ENCODE results near the gene PTPRD. TPM values are rescaled to one million over a fixed set of nuclear protein-coding genes. Genes with fewer than 3 reads are reported as not detected.
A peak's percentile ranks its signal among the peaks of the same experiment; 100 is the strongest.

The PTPRD gene
- polyA plus RNA-seq (ENCODE audit: insufficient read length) = 145 TPM
- long read RNA-seq, donor 1, partial matches to known transcripts = 14 of 15 reads
- long read RNA-seq, donor 1, other reads (novel, unspliced or antisense) = 0 of 15 reads
- long read RNA-seq, donor 2, partial matches to known transcripts = 10 of 20 reads
- long read RNA-seq, donor 2, other reads (novel, unspliced or antisense) = 9 of 20 reads
- long read RNA-seq, donor 3 = 0 reads
- long read RNA-seq, donor 4 = 0 reads
- long read RNA-seq, donor 5 = 0 reads
- long read RNA-seq, donor 6, partial matches to known transcripts = 19 of 21 reads
- long read RNA-seq, donor 6, other reads (novel, unspliced or antisense) = 0 of 21 reads
- long read RNA-seq, donor 7 = 0 reads
- long read RNA-seq, donor 8, partial matches to known transcripts = 0 of 5 reads
- long read RNA-seq, donor 8, other reads (novel, unspliced or antisense) = 5 of 5 reads

DNA sequence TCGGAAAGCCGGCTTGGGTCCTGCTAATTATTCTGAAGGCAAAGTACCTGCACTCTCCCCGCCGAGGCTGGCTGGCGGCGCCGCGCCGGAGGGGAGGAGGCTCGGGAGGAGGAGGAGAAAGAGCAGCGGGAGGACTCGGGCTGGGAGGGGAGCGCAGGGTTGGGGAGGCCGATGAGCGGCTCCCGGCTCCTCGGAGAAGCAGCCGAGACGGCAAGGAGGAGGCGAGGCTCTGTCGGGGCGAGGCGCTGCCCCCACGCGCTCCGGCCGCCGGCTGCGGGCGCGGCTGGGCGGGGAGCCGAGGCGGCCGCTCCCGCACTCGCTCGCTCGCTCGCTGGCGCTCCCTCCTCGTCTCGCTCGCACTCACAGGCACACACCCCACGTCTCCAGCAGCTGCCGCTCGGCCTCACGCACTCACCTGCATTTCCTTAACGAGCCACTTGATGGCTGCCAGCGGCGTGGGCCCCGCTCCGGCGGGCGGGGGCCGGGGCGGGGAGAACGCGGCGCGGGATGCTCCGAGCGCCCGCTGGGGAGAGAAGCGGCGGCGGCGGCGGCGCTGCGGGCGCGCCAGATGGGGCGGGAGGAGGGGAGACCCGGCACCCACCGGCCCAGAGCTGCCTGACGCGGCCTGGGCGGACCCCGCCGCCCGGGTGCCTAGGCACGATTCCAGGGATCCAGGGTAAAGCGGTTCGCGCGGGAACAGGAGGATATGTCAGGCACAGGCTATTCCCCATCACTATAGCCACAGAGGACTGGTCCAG, at the start of gene PTPRD:
PTPRD (minus strand) TSS at position 362 of the 758 bp plus-strand sequence.
- DNase-seq = peak; percentile 38

DNA sequence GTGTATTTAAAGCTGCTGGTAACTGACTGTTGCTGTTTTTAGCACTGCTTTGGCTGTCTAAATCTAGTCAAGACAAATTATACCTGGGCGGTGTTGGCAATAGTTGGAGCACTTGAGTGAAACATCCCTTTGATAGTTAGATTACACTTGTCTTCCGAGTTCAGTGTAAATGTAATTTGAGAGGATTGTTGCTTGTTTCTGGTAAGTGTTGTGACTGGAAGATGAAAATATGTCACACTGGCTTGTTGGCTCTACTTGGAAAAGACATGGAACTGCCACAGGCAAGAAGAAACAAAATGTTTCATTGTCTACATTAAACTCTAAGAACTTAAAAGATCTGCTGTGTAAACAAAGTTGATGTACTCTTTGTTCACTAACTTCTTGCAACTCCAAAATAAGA, 49.2 kb upstream of the PTPRD start:
- DNase-seq = peak; percentile 2

DNA sequence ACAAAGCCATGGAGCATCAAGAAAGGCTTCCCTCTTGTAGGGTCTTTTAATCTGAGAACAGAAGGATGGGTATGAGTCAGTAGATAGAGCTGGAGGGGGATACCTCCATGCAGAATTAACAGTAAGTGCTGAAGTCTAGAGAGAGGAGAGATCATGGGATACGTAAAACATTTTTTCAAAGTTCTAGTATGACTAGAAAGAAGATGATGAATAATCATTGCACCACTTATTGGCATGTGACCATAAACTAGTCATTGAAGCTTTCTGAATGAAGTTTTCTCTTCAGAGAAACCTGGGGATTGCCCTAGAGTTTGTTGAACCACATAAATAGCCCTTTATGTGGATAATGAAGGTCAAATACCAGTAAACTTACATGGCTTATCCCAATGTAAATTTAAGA, 48.6 kb upstream of the PTPRD start:
- no peak for DNase-seq

DNA sequence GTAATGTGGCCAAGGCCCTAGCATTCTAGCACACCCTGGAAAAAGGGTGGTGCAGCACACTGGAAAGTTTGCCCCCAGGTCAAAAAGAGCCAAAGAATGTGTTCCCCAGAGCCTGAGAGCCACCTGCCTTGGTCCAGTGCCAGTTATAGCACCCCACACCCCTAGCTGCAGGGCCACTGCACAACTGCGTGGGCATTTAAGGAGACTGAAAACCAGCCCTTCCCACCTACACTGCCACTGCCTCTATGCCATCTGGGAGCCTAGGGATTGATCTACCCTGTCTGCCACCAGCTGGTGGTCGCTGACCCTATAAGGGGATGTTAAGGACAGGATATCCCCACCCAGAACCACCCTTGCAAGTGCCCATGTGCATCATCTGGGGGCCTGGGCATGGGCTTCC, 38.2 kb upstream of the PTPRD start:
- no peak for DNase-seq

DNA sequence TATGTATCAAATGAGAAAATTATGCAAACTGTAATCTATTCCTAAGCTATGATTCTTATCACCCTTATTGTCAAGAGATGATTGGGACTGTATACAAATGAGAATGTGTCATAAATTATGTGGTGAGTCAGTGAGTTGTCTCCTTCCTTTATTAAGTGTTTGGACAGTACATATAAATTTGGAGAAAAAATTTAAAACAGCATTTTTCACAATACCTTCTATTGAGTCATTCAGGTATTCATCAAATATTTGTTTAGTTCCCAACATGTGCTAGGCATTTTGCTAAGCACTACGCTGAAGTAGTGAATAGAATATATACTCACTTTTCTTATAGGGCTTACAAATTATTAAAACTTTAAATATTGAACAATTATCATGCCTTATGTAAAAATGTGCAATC, 36.3 kb upstream of the PTPRD start:
- DNase-seq = no peak

DNA sequence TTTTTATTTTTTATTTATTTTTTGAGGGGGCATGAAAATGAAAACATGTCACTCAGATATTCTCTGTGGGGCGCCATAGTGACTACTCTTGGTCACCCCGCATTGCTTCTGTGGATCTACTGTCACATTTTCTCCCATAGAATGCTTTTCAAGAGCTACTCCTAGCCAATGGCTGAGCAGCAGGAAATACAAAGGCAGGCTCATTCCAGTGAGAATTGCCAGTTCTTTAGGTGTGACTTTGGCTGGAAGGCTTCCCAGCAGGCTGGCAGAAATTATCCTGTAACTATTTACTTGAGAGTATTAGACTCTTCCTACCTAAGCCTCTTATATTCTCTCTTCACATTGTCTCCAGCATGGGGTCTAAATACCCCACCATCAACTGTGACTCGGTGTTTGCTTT, 21.0 kb upstream of the PTPRD start:
- DNase-seq = no peak

DNA sequence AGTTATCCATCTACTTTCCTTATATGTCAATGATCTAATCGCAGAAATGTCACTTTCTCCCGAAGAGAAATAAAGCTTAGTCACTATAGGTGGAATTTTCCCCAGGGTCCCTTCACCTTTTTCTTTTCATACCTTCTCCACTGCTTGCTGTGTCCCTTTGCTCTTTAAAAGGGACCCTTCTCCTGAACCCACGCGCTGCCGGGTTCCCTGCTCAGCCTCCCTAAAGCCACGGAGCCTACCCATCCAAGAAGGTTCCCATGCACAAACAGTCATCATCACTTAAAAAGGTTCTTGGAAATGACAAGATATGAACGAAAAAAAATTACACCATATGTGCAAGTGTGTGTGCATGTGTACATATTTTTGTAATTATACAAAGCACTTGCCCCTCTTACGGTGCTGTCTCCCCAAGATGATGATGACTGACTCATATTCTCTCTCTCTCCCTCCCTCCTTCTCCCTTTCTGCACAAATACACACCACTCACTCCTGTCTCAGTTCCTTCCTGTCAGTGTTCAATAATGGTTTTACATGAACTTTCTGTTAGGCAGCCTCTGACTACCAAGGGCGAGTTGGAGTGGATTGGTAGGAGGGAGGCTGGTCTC, 1.5 kb upstream of the PTPRD start:
- no peak for DNase-seq

DNA sequence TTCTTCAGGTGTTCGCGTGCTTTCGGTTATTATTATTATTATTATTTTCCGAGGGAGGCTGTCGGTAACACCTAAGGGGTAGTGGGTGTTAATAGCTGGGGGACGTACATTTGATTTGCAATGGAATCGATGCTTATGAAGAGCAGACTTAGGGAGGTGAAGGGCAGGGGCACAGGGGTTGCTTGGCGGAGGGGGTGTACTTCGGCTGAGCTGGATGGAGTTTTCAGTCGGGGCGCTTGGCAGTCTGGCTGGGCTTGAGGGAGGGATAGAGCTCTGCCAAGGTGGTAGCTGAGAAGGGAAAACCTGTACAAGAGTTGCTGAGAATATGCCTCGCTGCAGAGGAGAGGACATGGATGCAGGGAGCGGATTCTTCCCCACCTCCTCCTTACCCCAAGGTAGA, 617 bp upstream of the PTPRD start:
- DNase-seq = no peak

DNA sequence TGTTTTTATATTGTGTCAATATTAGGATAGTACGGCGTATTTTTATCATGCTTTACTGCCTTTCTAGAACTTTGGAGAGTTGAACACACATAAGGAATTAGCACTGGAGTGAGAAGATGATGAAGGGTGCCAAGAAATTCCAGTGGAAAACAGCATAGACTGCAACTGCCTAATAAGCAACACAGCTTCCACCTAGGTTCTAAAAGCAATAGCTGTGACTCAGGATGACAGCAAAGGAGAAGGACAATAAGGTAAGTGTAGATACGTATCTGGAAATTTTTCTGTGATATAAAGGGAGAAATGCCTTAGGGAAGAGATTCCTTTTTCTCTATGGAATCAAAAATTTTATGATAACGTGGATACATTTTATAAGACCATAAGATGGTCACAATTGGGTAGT, 7.4 kb downstream of the PTPRD start:
- DNase-seq = no peak

DNA sequence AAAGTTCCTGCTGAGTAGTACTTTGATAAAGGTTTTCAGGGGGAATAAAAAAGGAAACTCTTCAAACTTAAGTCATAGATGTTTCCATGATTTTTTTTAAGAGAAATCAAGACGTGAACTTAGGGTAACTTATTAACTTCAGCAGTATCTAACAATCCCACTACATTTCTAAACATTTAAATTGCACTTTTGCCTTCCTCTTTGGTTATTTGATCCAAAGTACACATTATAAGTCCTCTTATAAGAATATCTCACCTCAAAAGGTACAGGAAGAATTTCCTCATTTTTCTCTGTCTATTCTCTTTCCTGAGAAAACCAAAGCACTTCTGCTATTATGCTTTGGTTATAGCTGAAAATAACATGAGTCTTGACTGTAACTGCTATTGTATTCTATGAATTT, 7.9 kb downstream of the PTPRD start:
- no peak for DNase-seq

DNA sequence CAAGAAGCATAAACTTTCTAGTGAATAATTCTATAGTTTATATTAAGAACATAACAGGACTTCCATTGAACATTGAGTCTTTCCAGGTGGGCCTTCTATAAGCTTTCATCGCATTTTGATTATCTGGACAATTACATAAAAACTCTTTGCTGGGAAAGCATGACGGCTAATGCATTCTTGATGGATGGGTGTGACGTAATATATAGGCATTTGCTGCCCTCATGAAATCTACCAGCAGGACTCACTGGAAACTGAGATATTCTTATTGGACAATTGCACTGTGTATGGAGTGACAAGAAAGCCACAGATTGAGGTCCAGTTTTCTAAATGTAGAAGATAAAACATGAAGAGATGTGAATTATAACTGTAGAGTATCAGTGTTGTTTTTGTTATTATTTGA, 15.0 kb downstream of the PTPRD start:
- no peak for DNase-seq

DNA sequence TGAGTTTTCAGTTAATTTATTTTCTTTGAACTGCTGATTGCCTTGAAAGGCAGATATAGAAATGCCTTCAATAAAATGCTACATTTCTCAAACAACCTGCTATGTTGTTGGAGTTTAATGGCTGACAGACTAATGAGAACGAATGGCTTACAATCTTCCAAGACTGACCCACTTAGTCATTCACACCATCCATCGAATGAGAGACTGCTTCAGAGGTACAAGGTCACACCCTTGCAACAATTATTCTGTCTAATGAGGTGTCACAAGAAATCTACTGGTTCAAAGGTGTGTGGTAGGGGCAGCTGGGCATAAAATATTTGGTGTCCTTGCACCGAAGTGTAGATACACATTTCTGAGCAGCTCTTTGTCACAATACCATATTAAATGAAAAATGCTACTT, 18.3 kb downstream of the PTPRD start:
- DNase-seq = no peak

DNA sequence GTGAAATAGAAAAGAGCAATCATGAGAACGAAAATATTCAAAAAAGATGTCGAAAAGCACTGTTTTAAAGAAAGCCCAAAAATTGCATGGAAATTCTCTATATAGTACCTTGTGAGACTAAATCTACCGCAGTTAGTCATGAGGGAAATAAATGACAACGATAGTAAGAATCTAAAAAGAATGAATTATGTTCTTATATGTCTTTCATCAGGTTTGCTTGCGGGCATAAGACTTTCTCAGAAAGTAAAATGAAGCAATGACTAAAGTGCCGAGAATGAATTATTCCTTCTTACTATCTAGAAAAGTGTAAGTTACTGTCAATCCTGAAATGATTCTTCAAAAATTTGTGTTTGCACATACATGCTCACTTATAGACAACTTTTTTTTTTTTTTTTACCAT, 26.4 kb downstream of the PTPRD start:
- DNase-seq = no peak

DNA sequence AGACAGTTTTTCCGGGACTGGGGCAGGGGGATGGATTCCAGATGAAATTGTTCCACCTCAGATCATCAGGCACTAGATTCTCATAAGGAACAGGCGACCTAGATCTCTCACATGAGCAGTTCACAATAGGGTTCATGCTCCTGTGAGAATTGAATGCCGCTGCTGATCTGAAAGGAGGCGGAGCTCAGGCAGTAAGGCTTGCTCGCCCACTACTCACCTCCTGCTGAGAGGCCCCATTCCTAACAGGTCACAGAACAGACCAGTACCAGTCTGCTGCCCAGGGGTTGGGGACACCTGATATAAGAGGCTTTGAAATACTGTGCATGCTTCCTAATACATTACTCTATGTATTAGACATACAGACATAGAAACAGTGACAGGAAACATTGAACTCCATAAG, 41.1 kb downstream of the PTPRD start:
- no peak for DNase-seq

DNA sequence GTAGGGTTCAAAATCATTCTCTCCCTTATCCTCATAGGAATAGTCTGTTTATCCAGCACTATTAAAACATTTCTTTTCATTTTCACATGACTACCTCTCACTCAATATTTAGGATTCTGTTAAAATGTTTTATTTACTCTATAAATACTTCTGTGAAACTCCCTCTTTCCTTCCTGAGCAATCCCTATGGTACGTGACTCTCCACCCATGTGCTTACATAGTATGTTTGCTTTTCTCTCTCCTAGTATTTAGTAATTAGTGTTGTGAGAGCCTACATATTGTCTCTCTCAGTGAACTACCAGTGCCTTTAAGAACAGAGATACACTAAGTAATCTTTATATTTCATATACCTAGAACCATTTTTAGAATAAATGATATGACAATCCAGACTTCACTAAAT, 46.0 kb downstream of the PTPRD start:
- DNase-seq = no peak

DNA sequence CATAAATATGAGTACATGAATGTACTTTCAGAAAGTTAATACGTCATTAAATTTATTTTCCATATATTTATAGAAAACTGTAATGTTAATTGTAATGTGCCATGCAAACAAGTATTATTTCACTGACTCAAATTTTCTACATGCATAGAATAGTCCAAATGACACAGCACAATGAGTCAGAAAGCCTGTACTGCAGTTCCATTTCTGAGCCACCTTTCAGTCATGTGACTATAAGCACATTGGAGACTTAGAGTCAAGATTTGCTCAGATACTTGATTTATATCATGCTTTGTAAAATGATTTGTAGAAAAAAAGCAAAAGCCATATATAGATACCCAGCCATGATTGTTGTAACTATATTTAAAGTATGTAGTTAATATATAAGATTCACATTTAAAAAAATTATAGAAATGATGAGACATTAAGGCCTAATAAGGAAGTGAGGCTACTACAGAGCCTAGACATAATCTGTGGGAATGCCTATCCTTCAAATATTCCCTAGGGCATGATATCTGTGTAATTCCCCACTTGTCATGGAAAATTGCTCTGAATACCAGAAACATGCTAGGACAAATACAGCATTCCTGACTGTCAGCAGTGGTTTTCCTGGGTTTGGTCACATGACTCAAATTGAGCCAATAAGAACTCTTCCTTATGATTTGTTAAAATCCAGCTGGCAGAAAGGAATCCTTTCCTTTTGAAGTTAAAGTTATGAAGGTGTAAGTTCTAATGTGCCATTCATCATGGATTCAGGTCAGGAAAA, 50.0 kb downstream of the PTPRD start:
- no peak for DNase-seq

DNA sequence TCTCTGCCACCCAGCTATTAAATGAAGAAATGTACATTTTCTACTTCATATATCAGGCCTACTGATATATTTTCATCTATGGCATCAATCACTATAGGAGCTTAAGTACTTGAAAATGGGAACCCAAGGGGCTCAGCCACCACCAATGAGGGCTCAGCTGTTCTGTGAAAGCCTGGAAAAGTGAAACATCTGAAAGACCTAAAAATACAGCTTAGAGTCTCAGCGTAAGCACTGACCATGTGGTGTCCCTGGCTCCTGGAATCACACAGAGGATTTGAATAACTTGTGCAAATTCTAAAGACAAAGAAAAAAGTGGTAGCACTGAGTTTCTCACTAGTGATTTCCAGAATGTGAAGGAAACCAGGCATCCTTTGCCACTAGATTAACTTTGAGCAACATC, 64.5 kb downstream of the PTPRD start:
- no peak for DNase-seq

DNA sequence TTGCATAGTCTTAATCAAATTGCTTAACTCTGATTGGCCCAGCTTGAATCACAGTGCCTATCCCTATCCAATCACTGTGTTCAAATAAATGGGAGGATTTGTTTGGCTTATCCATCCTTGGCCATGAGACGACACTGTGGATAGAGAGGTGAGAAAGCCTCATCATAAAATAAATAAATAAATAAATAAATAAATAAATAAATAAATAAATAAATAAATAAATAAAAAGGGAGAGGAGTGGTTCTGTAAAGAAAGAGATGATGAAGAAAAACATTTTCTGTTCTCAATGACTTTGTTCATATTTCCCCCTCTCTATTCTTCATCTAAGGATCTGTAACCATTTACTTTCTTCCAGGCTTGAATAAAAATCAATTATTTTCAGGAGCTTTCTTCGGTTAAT, 74.7 kb downstream of the PTPRD start:
- DNase-seq = no peak

DNA sequence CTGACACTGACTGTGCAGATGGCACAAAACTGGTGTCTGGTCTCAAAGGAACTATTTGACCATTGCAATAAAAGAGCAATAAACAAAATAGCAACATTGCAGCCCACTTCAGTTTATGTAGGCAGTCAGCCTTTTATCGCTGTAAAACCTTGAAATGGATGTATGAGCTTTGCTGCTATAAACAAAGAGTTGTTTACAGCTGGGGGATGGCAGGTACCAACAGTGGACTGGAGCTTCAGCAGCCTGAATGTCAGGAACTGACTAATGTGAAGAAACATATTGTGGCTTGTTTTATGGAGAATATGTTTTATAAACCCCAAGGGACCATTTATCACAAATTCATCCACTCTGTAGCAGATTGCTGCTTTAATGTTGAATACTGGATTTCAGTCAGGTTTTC, 78.0 kb downstream of the PTPRD start:
- DNase-seq = no peak

DNA sequence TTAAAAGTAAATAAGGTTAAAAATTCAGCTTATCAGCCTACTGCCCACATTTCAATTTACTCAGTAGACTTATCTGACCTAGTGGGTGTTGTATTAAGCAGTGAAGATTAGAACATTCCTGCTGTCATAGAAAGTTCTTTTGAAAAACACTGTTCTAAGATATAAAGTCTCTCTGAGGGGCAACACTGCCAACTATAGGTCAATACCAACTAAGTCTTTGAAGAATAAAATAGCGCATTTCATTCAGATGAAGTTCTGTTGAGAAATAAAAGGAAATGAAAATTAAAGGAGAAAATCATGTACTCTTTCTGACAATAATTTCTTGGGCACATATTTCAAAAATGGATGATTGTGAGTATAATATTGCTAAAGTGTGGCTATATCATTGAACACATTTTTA, 86.8 kb downstream of the PTPRD start:
- no peak for DNase-seq

DNA sequence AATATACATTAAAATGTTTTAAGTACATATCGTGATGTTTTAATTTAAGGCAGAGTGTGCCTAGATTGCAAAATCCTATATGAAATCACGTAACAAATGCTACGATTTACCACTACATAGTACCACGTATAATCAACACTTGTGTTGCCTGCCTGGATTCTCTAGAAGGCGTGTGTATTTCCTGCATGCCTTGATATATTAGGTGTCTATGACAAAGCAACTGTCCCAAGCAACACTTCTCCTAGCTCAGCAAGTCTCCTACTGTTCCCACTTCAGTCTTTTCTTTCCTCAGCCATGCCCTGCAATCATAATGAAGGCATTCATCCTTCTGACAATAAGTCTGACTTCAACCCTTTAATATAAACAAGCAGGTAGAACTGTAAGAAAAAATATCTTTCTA, 89.6 kb downstream of the PTPRD start:
- DNase-seq = no peak

DNA sequence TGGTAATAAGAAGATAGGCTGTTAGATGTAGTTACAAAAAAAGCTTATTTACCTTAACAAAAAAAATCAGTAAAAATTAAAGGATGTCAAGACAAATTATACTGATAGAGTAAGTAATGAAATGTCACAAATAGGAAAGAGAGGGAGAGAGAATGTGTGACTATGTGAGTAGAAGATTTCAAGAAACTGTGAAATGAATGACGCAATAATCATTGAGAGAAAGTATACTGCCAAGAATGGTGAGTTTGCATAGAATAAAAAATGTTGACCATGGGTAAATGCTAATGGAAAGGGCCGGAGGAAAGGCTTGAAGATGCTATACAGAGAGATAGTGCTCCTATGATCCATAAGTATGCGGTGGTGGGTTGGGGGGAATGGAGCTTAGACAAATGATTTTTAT, 100.7 kb downstream of the PTPRD start:
- no peak for DNase-seq

DNA sequence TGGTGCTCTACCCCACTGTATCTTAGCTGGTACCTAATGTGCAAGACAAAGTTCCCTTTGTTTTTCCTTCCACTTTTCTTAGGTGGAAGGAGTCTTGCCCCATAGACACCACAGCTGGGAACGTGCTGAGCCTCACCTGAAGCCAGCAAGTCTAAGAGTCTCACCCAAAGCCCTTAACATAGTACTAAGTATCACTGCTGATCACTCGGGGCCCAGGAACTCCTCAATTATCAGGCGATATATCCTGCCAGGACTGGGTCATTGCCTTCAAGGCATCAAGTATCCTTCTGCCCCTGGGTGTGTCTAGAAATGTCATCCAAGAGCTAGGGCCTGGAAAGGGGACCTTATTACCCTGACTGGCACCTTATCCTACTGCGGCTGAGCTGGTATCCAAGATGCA, 123.9 kb downstream of the PTPRD start:
- DNase-seq = no peak

Data from left kidney (tissue), 8 donors.